GM18951 (cell line): ENCODE measurements around the gene SDC4.
"Not testable (repeated sequence)": the region's sequence is repeated elsewhere in the genome, so short reads cannot be mapped to it uniquely, and the experiment has no call there.

ENCODE experiments used
- POLR2A ChIP-seq: IDR thresholded peaks from 4 replicates; pipeline ENCODE4 v1.6.1; 2011; ENCODE audit warnings: mild to moderate bottlenecking; ENCODE audit not compliant: insufficient read length, insufficient read depth; ENCODE audit errors: extremely low read depth
- in situ Hi-C: fragments of 300-500 bp; cut with MboI; formaldehyde crosslinking; loops from one replicate; pipeline ENCODE4 v1.12.0; 2022; ENCODE audit warnings: low sequenced_read_pairs, mixed read lengths, inconsistent platforms; ENCODE audit not compliant: unreplicated experiment

SDC4 gene

GRCh38 chr20:45359406-45360148 is 11.4 kb upstream of the SDC4 start:
- TF ChIP-seq POLR2A, result no peak
- in situ Hi-C loops, result no loop called here

GRCh38 chr20:45359069-45359405 is 10.8 kb upstream of the SDC4 start:
- no peak for TF ChIP-seq POLR2A
- in situ Hi-C loops, result no loop called here

DNA sequence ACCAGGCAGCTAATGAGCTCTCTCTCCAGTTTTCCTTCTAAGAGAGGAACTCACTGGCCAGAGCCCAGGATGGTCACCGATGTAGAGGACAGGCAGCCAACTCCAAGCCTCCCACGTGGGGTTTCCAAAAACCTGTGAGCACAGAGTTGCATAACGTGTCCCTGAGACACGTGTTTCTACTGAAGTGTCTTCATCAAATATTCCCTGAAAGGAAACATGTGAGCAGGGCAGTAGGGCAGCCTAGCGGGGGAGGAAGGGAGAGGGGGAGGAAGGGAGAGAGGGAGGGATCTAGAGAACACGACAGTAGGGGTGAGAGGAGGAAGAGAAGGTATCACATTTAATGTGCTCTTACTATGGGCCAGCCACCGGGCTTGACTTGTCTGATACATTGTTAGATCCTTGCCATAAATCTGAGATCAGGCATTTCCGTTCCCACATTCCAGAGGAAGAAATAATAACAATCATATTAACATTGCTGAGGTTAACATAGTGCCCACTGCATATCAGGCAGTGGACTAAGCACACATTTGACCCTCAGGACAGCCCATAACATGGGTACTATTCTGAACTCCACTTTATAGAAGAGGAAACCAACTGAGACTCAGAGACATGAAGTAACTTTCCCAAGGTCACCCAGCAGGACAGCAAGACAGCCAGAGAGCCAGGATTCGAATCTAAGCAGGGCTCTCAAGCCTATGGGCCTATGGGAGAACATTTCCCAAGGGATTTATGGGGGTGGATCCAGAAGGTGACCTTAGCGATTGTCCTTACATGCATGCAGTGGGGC is 10.3 kb upstream of the SDC4 start:
- TF ChIP-seq POLR2A, result no peak
- in situ Hi-C loops, result no loop called here

- no peak for TF ChIP-seq POLR2A
Measured at GRCh38 chr20:45355209-45356084, 7.2 kb upstream of the SDC4 start.

DNA sequence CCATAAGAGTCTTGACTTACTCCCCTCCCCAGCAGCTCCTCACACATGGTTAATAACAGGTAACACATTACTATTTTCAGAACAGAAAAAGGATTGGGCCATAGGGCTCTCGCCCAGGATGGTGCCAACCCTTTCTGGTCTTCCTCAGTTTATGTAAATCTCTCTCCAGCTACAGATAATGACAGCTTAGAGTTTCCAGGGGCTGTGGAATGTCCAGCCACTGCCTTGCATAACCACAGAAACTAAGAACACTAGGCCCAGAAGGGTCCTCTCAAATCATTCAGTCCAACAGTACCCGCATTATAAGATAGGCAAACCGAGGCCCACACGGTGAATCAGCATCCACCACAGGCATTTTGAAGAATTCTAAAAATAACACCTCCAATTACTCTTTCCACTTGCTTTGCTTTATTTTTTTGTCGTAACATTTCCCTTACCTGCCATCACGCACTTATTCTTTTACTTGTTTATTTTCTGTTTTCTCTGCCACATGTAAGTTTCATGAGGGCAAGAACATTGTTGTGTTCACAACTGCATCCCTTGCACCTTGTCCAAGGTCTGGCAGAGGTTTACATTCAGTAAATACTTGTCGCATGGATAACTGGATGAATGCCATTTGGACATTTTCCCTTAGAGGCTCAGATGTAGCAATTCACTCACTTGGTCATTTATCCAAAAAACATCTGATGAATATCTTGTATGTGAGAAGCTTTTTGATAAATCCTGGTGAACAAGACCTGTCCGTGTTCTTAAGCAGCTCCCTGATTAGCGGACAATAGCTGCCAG is 6.4 kb upstream of the SDC4 start:
- in situ Hi-C loops, result no loop called here
- TF ChIP-seq POLR2A, result no peak

More at GRCh38 chr20:45355209-45356084, 7.2 kb upstream of the SDC4 start:
- in situ Hi-C loops, result no loop called here

DNA sequence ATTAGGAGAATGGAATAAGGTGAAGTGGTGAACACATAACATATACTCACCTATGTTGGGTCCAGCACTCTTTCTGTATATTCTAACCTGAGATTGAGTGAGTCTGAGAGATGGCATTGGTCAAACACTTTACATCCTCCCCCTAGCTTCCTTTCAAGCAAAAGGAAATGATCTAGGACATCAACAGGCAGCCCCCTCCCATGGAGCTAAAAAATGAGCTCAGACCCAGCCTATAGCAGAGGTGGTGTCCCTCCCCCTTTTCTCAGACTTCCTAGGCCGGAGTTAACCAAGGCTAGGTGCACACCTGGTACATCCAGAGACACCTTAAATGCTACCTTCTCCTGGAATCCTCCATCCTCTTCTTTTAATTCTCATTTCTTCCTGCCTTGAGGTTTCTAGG is 5.5 kb upstream of the SDC4 start:
- TF ChIP-seq POLR2A, result no peak
- in situ Hi-C loops, result no loop called here

DNA sequence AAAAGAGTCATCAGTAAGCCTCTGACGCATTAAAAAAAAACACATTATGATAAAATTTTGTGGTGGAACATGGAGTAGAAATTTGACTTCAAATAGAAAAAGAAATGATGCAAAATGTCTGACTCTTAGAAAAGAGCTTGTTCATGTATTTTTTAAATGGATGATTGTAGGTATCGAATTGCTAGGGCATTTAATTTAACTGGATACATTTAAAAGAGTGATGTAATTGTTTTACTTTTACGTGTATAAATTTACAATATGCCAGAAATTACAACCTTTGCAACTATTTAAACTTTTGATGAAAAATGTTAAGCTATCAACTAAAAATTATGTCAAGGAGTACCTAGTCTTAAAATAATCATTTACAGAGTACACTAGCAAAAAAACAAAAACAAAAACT is 4.5 kb upstream of the SDC4 start:
- in situ Hi-C loops, result no loop called here
- no peak for TF ChIP-seq POLR2A

DNA sequence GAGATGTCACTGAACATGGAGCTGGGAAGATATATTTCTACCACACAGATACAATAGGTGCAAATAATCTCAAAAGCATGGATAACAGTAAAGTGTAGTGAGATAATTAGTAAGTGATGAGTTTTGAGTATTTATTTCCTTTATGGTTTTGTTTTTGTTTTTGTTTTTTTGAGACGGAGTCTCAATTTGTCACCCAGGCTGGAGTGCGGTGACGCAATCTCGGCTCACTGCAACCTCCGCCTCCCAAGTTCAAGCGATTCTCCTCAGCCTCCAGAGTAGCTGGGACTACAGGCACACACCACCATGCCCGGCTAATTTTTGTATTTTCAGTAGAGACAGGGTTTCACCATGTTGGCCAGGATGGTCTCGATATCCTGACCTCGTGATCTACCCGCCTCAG is 2.6 kb upstream of the SDC4 start:
- in situ Hi-C loops, result not testable (repeated sequence)

DNA sequence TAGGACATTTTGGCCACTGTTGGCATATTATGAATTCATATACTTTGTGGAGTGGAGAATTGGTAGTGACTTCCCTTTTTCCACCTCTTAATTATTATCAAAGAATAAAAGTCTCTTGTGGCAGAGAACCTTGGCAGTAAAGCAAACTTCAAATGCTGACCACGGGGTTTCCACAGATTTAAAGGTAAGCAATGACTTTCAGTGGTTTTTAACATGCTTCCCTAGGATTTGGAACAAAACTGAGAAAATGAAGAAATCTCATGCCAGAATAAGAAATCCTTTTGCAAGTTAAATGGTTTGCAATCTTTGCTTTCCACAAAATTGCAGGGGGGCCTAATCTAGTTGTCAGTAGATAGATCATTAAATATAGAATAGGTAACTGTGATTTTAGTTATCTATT is 2.0 kb upstream of the SDC4 start:
- TF ChIP-seq POLR2A, result no peak
- in situ Hi-C loops, result no loop called here

- no peak for TF ChIP-seq POLR2A
- in situ Hi-C loops, result loop anchor here (25.0 kb wide), 1 partner anchor 440 kb away; the partner anchor contains the start of genes DNTTIP1 and WFDC3
Measured at GRCh38 chr20:45347297-45347935, 808 bp downstream of the SDC4 start.

- in situ Hi-C loops, result loop anchor here (25.0 kb wide), 1 partner anchor 440 kb away; the partner anchor contains the start of genes DNTTIP1 and WFDC3
- no peak for TF ChIP-seq POLR2A
Measured at GRCh38 chr20:45346851-45347250, 1.4 kb downstream of the SDC4 start.

GRCh38 chr20:45346291-45346718 is 1.9 kb downstream of the SDC4 start:
- TF ChIP-seq POLR2A, result no peak
- in situ Hi-C loops, result loop anchor here (25.0 kb wide), 1 partner anchor 441 kb away; the partner anchor contains the start of genes DNTTIP1 and WFDC3
